ENCODE data around the gene MLKL.

GRCh38 chr16:74735162-74735452, 34.4 kb upstream of the MLKL start:
- no peak for TF ChIP-seq CTCF (IDR thresholded peaks at IDR 0.05; ENCODE audit: low read depth, low read length)
- no peak for TF ChIP-seq EZH2phosphoT487 (IDR thresholded peaks at IDR 0.05; ENCODE audit: low read depth)

All from OCI-LY3 (cell line).